Measurements from ENCODE around the gene CBLIF.
"Not testable (repeated sequence)": the region's sequence is repeated elsewhere in the genome, so short reads cannot be mapped to it uniquely, and the experiment has no call there.

CBLIF gene

GRCh38 chr11:59801981-59802638 is 43.2 kb downstream of the CBLIF start:
- no peak for DNase-seq (ENCODE audit: insufficient read length, low spot score)
- FAIRE-seq, result no peak

- FAIRE-seq (no peak), DNase-seq (ENCODE audit: insufficient read length, low spot score) (no peak)
Measured at GRCh38 chr11:59801160-59801706, 44.1 kb downstream of the CBLIF start.

GRCh38 chr11:59800390-59801025 is 44.8 kb downstream of the CBLIF start:
- DNase-seq (ENCODE audit: insufficient read length, low spot score) (no peak), FAIRE-seq (no peak)

GRCh38 chr11:59794417-59794816 is 50.9 kb downstream of the CBLIF start:
- DNase-seq (ENCODE audit: insufficient read length, low spot score) (no peak), FAIRE-seq (no peak)

- no peak for DNase-seq (ENCODE audit: insufficient read length, low spot score)
- FAIRE-seq, result no peak
Measured at GRCh38 chr11:59792507-59792906, 52.8 kb downstream of the CBLIF start.

- DNase-seq (ENCODE audit: insufficient read length, low spot score) (no peak), FAIRE-seq (no peak)
Measured at GRCh38 chr11:59791639-59792038, 53.7 kb downstream of the CBLIF start.

- FAIRE-seq (peak; percentile 42), DNase-seq (ENCODE audit: insufficient read length, low spot score) (peak; percentile 51)
Measured at GRCh38 chr11:59787816-59788215, 57.5 kb downstream of the CBLIF start.

- no peak for DNase-seq (ENCODE audit: insufficient read length, low spot score)
- FAIRE-seq, result no peak
Measured at GRCh38 chr11:59787255-59787588, 58.1 kb downstream of the CBLIF start.

GRCh38 chr11:59785818-59786217 is 59.5 kb downstream of the CBLIF start:
- FAIRE-seq (no peak), DNase-seq (ENCODE audit: insufficient read length, low spot score) (no peak)

GRCh38 chr11:59784441-59784840 is 60.9 kb downstream of the CBLIF start:
- not testable (repeated sequence) for FAIRE-seq

GRCh38 chr11:59783632-59784090 is 61.6 kb downstream of the CBLIF start:
- FAIRE-seq (no peak), DNase-seq (ENCODE audit: insufficient read length, low spot score) (no peak)

More at GRCh38 chr11:59784441-59784840, 60.9 kb downstream of the CBLIF start:
- DNase-seq (ENCODE audit: insufficient read length, low spot score), result not testable (repeated sequence)

- no peak for DNase-seq (ENCODE audit: insufficient read length, low spot score)
- no peak for FAIRE-seq
Measured at GRCh38 chr11:59782080-59782479, 63.2 kb downstream of the CBLIF start.

- no peak for FAIRE-seq
- DNase-seq (ENCODE audit: insufficient read length, low spot score), result no peak
Measured at GRCh38 chr11:59779487-59779886, 65.8 kb downstream of the CBLIF start.
